NT2/D1 (cell line): ENCODE measurements around the gene INPP5D.

ENCODE experiments used
- DNase-seq: peaks from one replicate; pipeline ENCODE4 v3.0.0-alpha.2; 2011; ENCODE audit warnings: low read depth, low spot score
- H3K27me3 ChIP-seq: 2 replicates; pipeline ENCODE4 v1.6.0; 2011; ENCODE audit warnings: mild to moderate bottlenecking; ENCODE audit not compliant: insufficient read length, insufficient read depth
- H3K36me3 ChIP-seq: 2 replicates; pipeline ENCODE4 v1.6.1; 2011; ENCODE audit warnings: mild to moderate bottlenecking, low read length, mixed read lengths; ENCODE audit not compliant: insufficient read depth, insufficient read length
- H3K4me1 ChIP-seq: 2 replicates; pipeline ENCODE4 v1.5.1; 2011; ENCODE audit not compliant: insufficient read depth, insufficient read length
- H3K4me3 ChIP-seq: 2 replicates; pipeline ENCODE4 v1.5.1; 2011; ENCODE audit warnings: low read depth; ENCODE audit not compliant: insufficient read length
- H3K9ac ChIP-seq: 2 replicates; pipeline ENCODE4 v1.6.0; 2011; ENCODE audit warnings: low read depth; ENCODE audit not compliant: insufficient read length
- H3K9me3 ChIP-seq: 2 replicates; pipeline ENCODE4 v1.5.1; 2011; ENCODE audit warnings: mild to moderate bottlenecking, low read length; ENCODE audit not compliant: insufficient read depth
- SUZ12 ChIP-seq: IDR thresholded peaks from 2 replicates; pipeline ENCODE4 v1.6.1; 2011; ENCODE audit not compliant: insufficient read length, insufficient read depth; ENCODE audit errors: extremely low read depth
- YY1 ChIP-seq: IDR thresholded peaks from 2 replicates; pipeline ENCODE4 v1.6.1; 2011; ENCODE audit not compliant: insufficient read length, insufficient read depth
- ZNF274 ChIP-seq: IDR thresholded peaks from 2 replicates; pipeline ENCODE4 v1.6.1; 2011; ENCODE audit warnings: mild to moderate bottlenecking, low read depth, low read length

The INPP5D gene

DNA sequence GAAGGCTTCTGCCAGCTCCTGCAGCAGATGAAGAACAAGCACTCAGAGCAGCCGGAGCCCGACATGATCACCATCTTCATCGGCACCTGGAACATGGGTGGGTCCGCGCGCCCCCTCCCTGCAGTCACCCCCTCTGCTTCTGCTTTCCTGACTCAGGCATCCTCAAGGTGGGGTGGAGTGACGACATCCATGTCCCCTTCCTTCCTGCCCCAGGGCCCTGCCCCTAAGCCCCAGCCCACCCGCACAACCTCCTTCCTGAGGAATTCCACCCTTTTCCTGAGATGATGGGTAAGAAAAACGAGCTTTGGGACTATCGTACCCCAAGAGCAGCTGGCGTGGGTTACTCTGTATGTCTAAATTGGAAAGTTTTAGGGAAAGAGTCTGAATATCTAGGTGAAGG, 101.6 kb downstream of the INPP5D start:
- no peak for DNase-seq
- Histone ChIP-seq H3K27me3 (no peaks in the 10 kb centered on the region), H3K36me3 (no peaks in the 10 kb centered on the region), H3K9ac (no peak overlapping the region), H3K4me3 (no peak overlapping the region), H3K4me1 (peaks cover 5% of the 10 kb centered on the region), H3K9me3 (peaks cover 4% of the 10 kb centered on the region; the same call in 1 of the 2 replicates)
- TF ChIP-seq YY1 (no peak), ZNF274 (no peak), SUZ12 (no peak)

GRCh38 chr2:233162770-233163169, 102.6 kb downstream of the INPP5D start:
- Histone ChIP-seq H3K9me3 (no peaks in the 10 kb centered on the region), H3K4me1 (peaks cover 5% of the 10 kb centered on the region), H3K36me3 (no peaks in the 10 kb centered on the region), H3K4me3 (no peak overlapping the region), H3K9ac (no peak overlapping the region), H3K27me3 (no peaks in the 10 kb centered on the region)
- TF ChIP-seq ZNF274 (no peak), YY1 (no peak), SUZ12 (no peak)
- no peak for DNase-seq

GRCh38 chr2:233163486-233164103, 103.5 kb downstream of the INPP5D start:
- no peaks in the 10 kb centered on the region for H3K9me3 ChIP-seq
- no peaks in the 10 kb centered on the region for H3K27me3 ChIP-seq
- no peaks in the 10 kb centered on the region for H3K36me3 ChIP-seq
- no peak overlapping the region for H3K4me3 ChIP-seq
- no peak overlapping the region for H3K9ac ChIP-seq
- DNase-seq: no peak
- peaks cover 5% of the 10 kb centered on the region for H3K4me1 ChIP-seq
- no peak for TF ChIP-seq ZNF274
- no peak for TF ChIP-seq YY1
- TF ChIP-seq SUZ12: no peak

DNA sequence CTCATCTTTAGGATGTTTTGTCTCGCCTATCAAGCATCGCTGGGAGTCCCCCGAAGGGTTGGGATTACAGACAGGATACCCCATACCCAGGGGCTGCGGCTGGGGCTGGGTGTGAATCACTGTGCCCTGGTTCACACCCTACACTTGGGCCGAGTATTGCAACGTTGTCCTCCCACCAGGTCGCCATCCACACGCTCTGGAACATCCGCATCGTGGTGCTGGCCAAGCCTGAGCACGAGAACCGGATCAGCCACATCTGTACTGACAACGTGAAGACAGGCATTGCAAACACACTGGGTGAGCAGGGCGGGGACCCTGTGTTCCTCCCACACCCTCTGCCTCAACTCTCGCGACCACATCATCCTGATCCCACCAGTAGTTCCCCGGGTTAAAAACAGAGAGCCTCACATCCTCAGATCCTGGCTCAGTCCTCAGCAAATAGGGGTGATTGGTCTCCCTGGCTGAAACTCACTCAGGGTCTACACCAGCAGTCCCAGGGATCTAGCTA, 104.0 kb downstream of the INPP5D start:
- DNase-seq: no peak
- peaks cover 5% of the 10 kb centered on the region for H3K4me1 ChIP-seq
- no peak overlapping the region for H3K4me3 ChIP-seq
- H3K9me3 ChIP-seq: no peaks in the 10 kb centered on the region
- H3K27me3 ChIP-seq: no peaks in the 10 kb centered on the region
- H3K9ac ChIP-seq: no peak overlapping the region
- H3K36me3 ChIP-seq: no peaks in the 10 kb centered on the region
- TF ChIP-seq YY1: no peak
- TF ChIP-seq ZNF274: no peak
- no peak for TF ChIP-seq SUZ12

DNA sequence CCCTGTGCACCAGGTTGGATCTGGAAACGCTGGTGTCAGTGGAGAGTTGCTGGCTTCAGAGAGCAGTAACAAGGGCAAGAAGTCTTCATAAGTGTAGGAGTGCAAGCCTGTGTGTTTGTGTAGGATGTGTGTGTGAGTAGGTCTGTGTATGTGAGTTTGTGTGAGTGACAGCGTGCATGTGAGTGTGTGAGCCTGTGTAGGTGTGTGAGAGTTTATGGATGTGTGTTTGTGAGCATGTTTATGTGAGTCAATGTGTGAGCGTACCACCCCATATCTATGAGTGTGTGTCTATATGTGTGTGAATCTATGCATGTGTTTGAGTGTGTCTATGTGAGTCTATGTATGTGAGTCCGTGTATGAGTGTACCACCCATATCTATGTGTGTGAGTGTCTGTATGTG, 104.8 kb downstream of the INPP5D start:
- Histone ChIP-seq H3K9me3 (no peaks in the 10 kb centered on the region), H3K36me3 (no peaks in the 10 kb centered on the region), H3K4me1 (peaks cover 5% of the 10 kb centered on the region), H3K4me3 (no peak overlapping the region), H3K27me3 (no peaks in the 10 kb centered on the region), H3K9ac (no peak overlapping the region)
- TF ChIP-seq SUZ12 (no peak), ZNF274 (no peak), YY1 (no peak)
- DNase-seq: no peak

DNA sequence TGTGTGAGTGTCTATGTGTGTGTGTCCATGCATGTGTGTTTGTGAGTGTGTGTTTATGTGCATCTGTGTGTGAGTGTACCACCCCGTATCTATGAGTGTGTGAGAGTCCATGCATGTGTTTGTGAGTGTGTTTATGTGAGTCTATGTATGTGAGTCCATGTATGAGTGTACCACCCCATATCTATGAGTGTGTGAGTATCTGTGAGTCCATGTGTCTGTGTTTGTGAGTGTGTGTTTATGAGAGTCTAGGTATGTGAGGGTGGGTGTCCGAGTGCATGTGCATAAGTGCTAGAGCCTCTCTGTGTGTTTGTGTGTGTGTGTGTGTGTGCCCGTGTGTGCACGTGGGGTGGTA, 105.4 kb downstream of the INPP5D start:
- TF ChIP-seq YY1: no peak
- TF ChIP-seq SUZ12: no peak
- TF ChIP-seq ZNF274: no peak
- Histone ChIP-seq H3K36me3 (no peaks in the 10 kb centered on the region), H3K27me3 (no peaks in the 10 kb centered on the region), H3K9ac (no peak overlapping the region), H3K9me3 (no peaks in the 10 kb centered on the region), H3K4me1 (peaks cover 5% of the 10 kb centered on the region), H3K4me3 (no peak overlapping the region)
- no peak for DNase-seq

DNA sequence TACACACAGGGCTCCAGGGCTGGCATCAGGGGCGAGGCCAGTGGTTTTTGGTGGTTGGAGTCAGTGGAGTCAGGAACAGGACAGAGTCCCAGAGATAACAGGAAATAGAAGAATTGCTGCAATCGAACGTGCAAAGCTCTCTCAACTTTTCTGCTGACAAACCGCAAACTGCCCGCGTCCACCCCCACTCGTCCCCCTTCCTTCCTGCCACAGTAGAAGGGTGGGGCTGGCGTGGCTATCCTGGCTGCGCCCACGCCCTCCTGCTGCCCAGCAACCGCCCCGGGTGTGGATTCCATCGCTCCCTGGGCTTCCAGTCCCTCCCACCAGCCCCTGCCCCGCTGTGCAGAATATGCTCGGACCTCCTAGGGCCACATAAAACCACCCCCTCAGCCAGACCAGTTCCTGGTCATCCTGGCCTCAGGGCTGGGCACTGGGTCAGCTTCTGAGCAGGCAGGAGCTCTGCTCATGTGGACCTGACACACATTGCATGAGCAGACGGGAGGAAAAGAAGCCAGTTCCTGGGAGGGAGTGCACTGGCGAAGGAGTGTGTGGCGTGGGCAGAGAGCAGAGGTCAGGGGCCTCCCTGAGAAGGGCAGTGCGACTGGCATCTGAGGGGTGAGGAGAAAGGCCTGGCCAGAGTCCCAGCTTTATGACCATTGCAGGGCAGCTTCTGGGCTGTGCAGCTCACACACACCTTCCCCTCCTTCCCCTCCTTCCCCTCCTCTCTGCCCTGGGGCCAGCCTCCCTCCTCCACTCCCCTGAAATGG, 105.9 kb downstream of the INPP5D start:
- DNase-seq: no peak
- no peaks in the 10 kb centered on the region for H3K27me3 ChIP-seq
- H3K4me1 ChIP-seq: peaks cover 5% of the 10 kb centered on the region
- H3K9me3 ChIP-seq: no peaks in the 10 kb centered on the region
- no peaks in the 10 kb centered on the region for H3K36me3 ChIP-seq
- H3K9ac ChIP-seq: peak overlapping the region; percentile 46
- TF ChIP-seq SUZ12: no peak
- peak; percentile 28 for TF ChIP-seq YY1
- H3K4me3 ChIP-seq: no peak overlapping the region
